GM12801 (cell line): ENCODE results near the gene KRTAP9-7.

Source experiments
- TF ChIP-seq, protein P1 (sequence below): IDR thresholded peaks from one replicate; pipeline ENCODE4 v1.5.1; 2011; ENCODE audit warnings: control low read depth; ENCODE audit not compliant: insufficient read length; ENCODE audit errors: extremely low read depth

The KRTAP9-7 gene

GRCh38 chr17:41287050-41287449 lies 11.6 kb downstream of the KRTAP9-7 start:
- TF ChIP-seq, protein P1, sequence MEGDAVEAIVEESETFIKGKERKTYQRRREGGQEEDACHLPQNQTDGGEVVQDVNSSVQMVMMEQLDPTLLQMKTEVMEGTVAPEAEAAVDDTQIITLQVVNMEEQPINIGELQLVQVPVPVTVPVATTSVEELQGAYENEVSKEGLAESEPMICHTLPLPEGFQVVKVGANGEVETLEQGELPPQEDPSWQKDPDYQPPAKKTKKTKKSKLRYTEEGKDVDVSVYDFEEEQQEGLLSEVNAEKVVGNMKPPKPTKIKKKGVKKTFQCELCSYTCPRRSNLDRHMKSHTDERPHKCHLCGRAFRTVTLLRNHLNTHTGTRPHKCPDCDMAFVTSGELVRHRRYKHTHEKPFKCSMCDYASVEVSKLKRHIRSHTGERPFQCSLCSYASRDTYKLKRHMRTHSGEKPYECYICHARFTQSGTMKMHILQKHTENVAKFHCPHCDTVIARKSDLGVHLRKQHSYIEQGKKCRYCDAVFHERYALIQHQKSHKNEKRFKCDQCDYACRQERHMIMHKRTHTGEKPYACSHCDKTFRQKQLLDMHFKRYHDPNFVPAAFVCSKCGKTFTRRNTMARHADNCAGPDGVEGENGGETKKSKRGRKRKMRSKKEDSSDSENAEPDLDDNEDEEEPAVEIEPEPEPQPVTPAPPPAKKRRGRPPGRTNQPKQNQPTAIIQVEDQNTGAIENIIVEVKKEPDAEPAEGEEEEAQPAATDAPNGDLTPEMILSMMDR, result no peak

DNA sequence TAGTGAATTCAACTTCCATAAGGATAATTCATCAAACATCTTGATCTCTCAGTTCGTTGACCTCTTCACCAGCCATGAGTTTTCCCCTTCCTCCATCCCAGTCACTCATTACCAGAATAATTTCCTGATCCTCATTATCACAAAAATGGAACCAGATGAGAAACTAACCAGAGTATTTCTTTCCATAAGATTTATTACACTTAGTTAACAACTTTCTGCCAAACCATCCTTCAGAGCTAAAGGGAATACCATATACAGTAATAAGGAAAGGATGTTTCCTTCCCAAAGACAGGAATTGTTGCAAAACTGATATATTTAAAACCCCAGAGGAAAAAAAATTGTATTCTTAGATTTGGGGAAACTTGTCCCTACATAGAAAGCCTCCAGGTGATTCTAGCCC lies 18.5 kb downstream of the KRTAP9-7 start:
- TF ChIP-seq, protein P1, result no peak

- TF ChIP-seq, protein P1, result no peak
These were observed 21.3 kb downstream of the KRTAP9-7 start for GRCh38 chr17:41296846-41297245.

DNA sequence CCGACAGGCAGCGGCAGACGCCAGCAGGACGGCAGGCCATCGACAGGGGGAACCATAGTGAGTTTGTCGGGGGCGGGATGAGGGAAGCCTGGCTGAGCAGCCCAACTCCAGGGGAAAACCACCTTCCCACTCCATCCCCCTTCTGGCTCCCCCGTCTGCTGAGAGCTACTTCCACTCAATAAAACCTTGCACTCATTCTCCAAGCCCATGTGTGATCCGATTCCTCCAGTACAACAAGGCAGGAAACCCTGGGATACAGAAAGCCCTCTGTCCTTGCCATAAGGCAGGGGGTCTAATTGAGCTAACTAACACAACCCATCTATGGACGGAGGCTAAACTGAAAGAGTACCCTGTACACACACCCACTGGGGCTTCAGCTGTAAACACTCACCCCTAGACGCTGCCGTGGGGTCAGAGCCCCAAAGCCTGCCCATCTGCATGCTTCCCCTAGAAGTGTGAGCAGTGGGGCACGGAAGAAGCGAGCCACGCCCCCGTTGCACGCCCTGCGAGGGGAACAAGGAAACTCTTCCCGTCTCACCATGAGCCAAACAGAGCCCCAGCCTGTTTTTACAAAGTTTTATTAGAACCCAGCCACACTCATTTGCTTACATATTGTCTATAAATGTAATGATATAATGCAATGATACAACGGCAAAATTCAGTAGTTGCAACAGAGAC lies 23.1 kb downstream of the KRTAP9-7 start:
- TF ChIP-seq, protein P1, result no peak

GRCh38 chr17:41301204-41301790 lies 25.8 kb downstream of the KRTAP9-7 start:
- TF ChIP-seq, protein P1, result no peak

DNA sequence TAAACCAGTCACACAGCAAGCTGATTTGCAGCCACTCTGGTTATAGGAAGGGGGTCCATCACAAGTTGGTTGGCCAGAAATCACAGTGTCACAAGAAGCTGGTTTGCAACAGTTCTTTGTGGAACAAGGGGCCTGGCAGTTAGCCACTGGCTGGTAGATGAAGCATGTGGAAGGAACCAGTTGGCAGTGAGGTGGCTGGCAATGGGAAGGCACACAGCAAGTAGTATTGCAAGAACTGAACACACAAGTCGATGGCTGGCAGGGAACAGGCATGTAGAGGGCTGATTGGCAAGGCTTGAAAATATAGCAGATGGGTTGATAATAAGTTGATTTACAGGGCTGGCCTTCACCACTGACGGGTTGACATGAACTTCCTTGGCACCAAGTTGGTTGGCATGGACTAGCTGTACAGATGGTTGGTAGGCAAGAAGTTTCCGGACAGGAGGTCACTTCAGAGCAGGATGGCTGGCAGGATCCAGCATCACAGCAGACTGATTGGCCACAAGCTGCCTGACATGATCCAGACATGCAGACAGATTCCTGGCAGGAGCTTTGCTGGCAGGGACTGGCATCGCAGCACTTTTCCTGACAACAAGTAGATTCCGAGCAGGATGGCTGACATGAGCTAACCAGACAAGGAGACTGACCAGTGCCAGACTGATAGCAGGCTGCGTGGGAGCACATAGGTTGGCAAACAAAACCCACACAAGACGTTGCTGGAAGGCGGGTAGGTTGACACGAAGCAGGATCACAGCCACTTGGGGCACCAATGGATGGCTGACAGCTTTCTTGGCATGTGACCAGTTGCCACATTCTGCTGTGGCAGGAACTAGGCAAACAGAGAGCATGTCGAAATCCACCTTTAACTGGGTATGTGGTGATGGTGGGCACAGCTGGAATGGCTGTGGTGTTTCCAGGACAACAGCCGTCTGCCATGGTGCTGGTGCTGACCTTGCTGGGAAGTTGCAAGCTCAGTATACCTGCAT lies 26.7 kb downstream of the KRTAP9-7 start, which contains the start of gene KRTAP29-1:
Gene KRTAP29-1 (minus strand): TSS at position 936 of the 986 bp plus-strand sequence. CDS start 0 bp downstream, at position 936.
- TF ChIP-seq, protein P1, result no peak

DNA sequence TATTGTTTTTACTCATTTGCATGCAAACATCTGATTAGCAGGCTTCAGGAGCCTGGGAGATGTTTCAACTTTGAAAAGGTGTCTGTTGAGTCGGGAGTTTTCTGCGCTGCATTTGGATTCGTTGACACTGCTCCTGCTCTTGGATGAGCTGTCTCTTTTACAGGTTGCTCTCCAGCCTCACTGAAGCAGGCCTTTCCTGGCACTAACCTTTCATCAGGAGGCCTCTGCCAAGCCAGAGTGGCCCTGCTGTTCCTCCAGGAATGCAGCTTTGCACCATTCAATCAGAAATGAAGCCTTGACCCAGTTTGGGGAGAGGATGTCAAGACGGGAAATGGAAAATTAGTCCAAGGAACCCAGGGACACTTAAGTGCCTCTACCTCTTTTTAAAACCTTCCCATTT lies 27.5 kb downstream of the KRTAP9-7 start:
- TF ChIP-seq, protein P1, result no peak
